Esophagus muscularis mucosa (tissue), 4 donors: Measurements from ENCODE around the gene METTL9.

ENCODE experiments used
- CTCF ChIP-seq, 3 experiments: fragments of 200-600 bp in 2 of 3; fragments of 450-650 bp in 1 of 3; sonication (generic) in 2 of 3; IDR thresholded peaks; one replicate each; pipeline ENCODE4 v1.5.1; 2017 to 2019; ENCODE audit warnings: antibody characterized with exemption in 3 of 3, mild to moderate bottlenecking in 2 of 3, moderate library complexity in 1 of 3
- EP300 ChIP-seq: sonication (generic); formaldehyde crosslinking; IDR thresholded peaks from one replicate; pipeline ENCODE4 v1.6.1; 2017; ENCODE audit warnings: antibody characterized with exemption
- POLR2A ChIP-seq: fragments of 450-650 bp; IDR thresholded peaks from one replicate; pipeline ENCODE4 v1.6.1; 2017; ENCODE audit warnings: antibody characterized with exemption, moderate library complexity, mild to moderate bottlenecking, low read depth
- POLR2AphosphoS5 ChIP-seq, 2 donors: sonication (generic); formaldehyde crosslinking; IDR thresholded peaks; one replicate each; pipeline ENCODE4 v1.6.1; 2017; ENCODE audit warnings: antibody characterized with exemption in 2 of 2

- TF ChIP-seq CTCF (IDR thresholded peaks at IDR 0.05) (no peak), POLR2AphosphoS5 (IDR thresholded peaks at IDR 0.05) (no peak), POLR2A (no peak), EP300 (no peak)
These were observed 34.8 kb downstream of the METTL9 start for GRCh38 chr16:21634216-21634615.
